Retina (tissue), 1 donor: ENCODE data around the gene MED27.

ENCODE experiments used
- DNase-seq: peaks from one replicate; pipeline ENCODE4 v3.0.0-alpha.2; 2016

The MED27 gene

GRCh38 chr9:131992906-131993657 is 86.6 kb downstream of the MED27 start:
- DNase-seq = no peak

- DNase-seq = no peak
Observed at GRCh38 chr9:131987232-131987631, 92.4 kb downstream of the MED27 start.

- DNase-seq = no peak
Observed at GRCh38 chr9:131986576-131986975, 93.1 kb downstream of the MED27 start.

- no peak for DNase-seq
Observed at GRCh38 chr9:131986089-131986488, 93.6 kb downstream of the MED27 start.

GRCh38 chr9:131984564-131984963 is 95.1 kb downstream of the MED27 start:
- no peak for DNase-seq

DNA sequence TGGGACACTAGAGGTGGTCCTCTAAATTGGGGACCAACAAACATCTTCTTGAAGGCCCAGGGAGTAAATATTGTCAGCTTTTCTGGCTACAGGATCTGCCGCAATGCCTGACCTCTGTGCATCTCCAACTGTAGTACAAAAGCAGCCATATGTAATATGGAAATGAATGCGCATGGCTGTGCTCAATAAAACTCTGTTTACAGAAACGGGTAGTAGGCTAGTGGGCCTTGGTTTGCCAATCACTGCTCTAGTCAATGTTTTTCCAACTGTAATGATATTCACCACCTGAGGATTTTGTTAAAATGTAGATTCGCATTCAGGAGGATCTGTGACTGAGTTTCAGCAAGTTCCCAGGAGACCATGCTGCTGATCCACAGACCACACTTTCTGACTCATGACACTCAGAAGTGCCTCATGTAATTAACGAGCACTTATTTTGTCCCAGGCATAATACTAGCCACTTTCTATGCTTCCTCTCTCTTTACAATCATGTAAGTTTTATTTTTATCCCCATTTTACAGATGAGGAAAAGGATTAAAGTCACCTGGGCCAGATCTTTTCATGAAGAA is 96.9 kb downstream of the MED27 start:
- no peak for DNase-seq

DNA sequence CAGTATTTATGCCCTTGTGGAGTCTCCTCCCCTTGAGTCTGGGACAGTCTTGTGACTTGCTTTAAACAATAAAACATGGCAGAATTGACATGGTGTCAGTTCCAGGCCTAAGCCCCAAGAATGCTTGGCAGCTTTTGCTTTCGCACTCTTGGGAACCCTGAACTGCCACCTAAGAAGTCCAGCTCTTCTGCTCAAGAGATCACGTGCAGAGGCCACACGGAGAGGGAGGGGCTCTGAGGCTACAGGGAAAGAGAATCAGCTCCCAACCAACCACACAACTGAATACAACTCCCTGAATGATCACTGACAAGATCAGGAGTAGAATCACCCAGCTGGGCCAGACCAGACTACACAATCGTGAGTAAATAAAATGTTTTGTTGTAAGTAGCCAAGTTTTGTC is 97.6 kb downstream of the MED27 start:
- no peak for DNase-seq

DNA sequence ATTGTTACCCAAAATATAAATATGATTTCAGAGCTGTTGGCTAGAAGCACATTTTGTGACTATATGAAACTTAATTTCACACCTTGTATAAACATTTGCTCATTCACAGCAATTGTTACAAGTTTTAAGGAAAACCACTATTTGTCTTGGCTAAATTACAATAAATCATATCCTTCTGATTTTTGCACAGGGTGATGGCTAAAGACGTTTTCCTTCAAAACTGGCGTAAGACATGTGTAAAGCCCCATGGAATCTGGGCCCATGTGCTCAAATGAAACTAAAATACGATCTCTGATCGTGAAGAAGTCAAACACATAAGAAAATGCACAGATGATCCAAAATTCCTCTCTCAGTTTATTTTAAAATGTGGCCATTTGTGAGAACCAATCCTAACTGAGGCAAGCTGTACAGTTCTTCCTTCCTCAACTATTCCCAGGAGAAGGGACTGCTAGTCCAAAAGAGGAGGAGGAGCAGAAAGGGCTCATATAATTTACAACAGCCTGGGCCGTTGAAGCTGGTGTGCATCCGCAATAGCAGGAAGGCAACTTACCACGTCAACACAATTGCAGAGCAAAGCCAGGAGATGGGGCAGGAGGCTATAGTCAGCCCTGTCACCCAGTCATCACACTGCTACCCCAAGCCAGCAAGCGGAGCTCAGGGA is 98.4 kb downstream of the MED27 start:
- DNase-seq = no peak

GRCh38 chr9:131980267-131981016 is 99.2 kb downstream of the MED27 start:
- DNase-seq = no peak

GRCh38 chr9:131977109-131977838 is 102.4 kb downstream of the MED27 start:
- no peak for DNase-seq

DNA sequence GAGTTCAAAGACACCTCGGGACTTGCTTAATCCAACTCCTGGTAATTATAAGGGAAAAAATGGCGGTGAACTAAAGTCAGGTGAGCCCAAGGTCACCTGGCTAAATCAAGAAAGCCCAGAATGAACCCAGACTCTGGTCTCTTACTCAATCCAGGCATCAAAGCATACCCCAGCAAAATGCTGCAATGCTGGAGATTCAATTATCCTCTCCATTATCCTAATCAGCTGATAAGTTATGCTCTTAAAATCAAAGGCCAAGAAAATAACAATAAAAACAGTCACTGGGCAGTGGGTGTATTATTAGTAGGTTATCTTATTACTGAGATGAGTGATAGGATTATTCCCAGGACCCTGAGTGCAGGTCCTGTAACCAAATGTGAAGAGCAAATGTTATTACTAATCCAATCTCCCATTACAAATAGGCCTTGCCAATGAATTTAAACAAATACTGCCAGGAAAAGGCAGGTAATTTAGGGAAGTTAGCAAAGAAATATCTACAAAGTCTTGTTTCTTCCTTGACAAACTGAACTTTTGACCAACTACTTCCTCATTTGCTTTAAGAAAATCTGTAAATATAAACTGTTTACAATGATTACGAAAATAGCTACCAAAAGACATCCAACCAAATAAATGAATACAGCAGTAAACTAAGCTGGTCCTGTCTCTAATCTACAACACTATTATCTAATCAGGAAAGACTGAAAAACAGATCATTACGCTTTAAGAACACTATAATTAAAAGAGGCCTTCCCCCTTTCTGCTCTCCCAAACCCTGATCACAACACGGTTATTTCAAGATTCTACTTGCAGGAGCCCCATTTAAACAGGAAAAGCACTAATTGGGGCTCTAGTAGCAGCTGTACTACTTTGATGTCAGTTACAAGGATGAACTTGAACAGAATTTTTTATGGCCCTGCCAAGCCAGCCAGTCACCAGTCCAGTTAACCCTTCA is 103.2 kb downstream of the MED27 start:
- no peak for DNase-seq

- no peak for DNase-seq
Observed at GRCh38 chr9:131972889-131973288, 106.8 kb downstream of the MED27 start.

- DNase-seq = no peak
Observed at GRCh38 chr9:131971482-131972074, 108.1 kb downstream of the MED27 start.

- DNase-seq = no peak
Observed at GRCh38 chr9:131969469-131969989, 110.1 kb downstream of the MED27 start.

DNA sequence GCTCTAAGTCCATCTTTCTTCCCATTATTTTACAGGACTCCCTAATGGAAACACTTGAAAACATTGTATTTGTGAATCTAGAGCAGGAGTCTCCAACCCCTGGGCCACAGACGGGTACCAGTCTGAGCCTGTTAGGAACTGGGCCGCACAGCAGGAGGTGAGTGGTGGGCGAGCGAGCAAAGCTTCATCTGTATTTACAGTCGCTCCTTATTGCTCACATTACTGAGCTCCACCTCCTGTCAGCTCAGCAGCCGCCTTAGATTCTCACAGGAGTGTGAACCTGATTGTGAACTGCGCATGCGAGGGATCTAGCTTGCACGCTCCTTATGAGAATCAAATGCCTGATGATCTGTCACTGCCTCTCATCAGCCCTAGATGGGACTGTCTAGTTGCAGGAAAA is 111.0 kb downstream of the MED27 start:
- DNase-seq = no peak

GRCh38 chr9:131965841-131966240 is 113.8 kb downstream of the MED27 start:
- DNase-seq = no peak

- DNase-seq = no peak
Observed at GRCh38 chr9:131965103-131965502, 114.6 kb downstream of the MED27 start.

GRCh38 chr9:131963072-131964030 is 116.3 kb downstream of the MED27 start:
- no peak for DNase-seq

- no peak for DNase-seq
Observed at GRCh38 chr9:131961496-131961880, 118.2 kb downstream of the MED27 start.
